Activated CD8-positive, alpha-beta T cell treated with anti-CD3 and anti-CD28 coated beads, Interleukin-2, amount 10 ng/mL, durations not matched to agents 7 days and 5 days (primary cell): Measurements from ENCODE around the gene ICA1. TPM values are rescaled to one million over a fixed set of nuclear protein-coding genes. Genes with fewer than 3 reads are reported as not detected.
"Not testable (repeated sequence)": the region's sequence is repeated elsewhere in the genome, so short reads cannot be mapped to it uniquely, and the experiment has no call there.

Experiments
- ATAC-seq: fragments of 150-1000 bp; cut with Tn5 transposase; one replicate; pipeline ENCODE4 v1.10.0; 2021; ENCODE audit warnings: moderate library complexity
- CTCF ChIA-PET: fragments of 350-600 bp; sonication (Branson Sonifier 250); formaldehyde crosslinking; loops from one replicate; lab custom pipeline; 2021; ENCODE audit warnings: antibody characterized with exemption; lab: Charles Lee
- POLR2A ChIA-PET: fragments of 350-600 bp; sonication (Branson Sonifier 250); formaldehyde crosslinking; loops from one replicate; lab custom pipeline; 2021; ENCODE audit warnings: antibody characterized with exemption; lab: Charles Lee
- DNase-seq: peaks from one replicate; pipeline ENCODE4 v3.0.0-alpha.2; 2020
- H3K27ac Mint-ChIP-seq: one replicate; pipeline ENCODE4 v1.8.0; 2021; ENCODE audit warnings: mild to moderate bottlenecking, mixed read lengths
- H3K27me3 Mint-ChIP-seq: one replicate; pipeline ENCODE4 v1.8.0; 2021; ENCODE audit warnings: low read depth, mixed read lengths
- H3K36me3 Mint-ChIP-seq: one replicate; pipeline ENCODE4 v1.8.0; 2021; ENCODE audit warnings: low read depth, mixed read lengths
- H3K4me1 Mint-ChIP-seq: one replicate; pipeline ENCODE4 v1.8.0; 2021; ENCODE audit warnings: low read depth, mixed read lengths
- H3K4me3 Mint-ChIP-seq: one replicate; pipeline ENCODE4 v1.8.0; 2021; ENCODE audit warnings: mild to moderate bottlenecking, mixed read lengths
- H3K9me3 Mint-ChIP-seq: one replicate; pipeline ENCODE4 v1.8.0; 2022; ENCODE audit warnings: mixed read lengths; ENCODE audit not compliant: insufficient read depth
- total RNA-seq, 2 experiments: library from RNA; stranded (reverse); gene quantifications; one replicate each; pipeline ENCODE4 v1.2.3, GENCODE V29; 2021

Gene ICA1
- total RNA-seq, 2 experiments from 2014 or later = 0.76 to 1.8 TPM

- no peak for ATAC-seq
- H3K36me3 Mint-ChIP-seq = peaks cover 12% of the 10 kb centered on the region
- DNase-seq = no peak
- H3K9me3 Mint-ChIP-seq = no peaks in the 10 kb centered on the region
- H3K27ac Mint-ChIP-seq = no peak overlapping the region
- CTCF ChIA-PET = no interaction called here
- POLR2A ChIA-PET = no interaction called here
- H3K4me1 Mint-ChIP-seq = no peaks in the 10 kb centered on the region
- no peaks in the 10 kb centered on the region for H3K27me3 Mint-ChIP-seq
- H3K4me3 Mint-ChIP-seq = no peak overlapping the region
These were observed 179.2 kb downstream of the ICA1 start for GRCh38 chr7:8082762-8083161.

DNA sequence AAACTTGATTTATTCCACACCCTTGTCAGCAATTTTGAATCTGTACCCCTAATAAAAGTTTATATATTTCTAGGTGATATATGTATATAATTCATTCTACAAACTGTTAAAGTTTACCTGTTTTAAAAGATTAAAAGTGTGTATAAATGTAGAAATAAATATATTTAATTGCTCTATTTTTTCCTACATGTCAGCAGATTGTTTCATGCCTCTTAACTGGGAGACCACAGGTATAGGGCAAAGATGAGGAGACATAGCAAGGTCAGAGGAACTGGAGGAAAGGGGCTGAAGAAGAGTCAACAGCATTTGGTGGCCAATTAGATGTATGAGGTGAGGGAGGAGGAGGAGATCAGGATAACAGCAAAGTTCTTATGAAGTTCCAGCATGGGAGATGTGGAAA lies 183.5 kb downstream of the ICA1 start:
- no peak overlapping the region for H3K27ac Mint-ChIP-seq
- ChIA-PET CTCF (no interaction called here), POLR2A (no interaction called here)
- H3K4me3 Mint-ChIP-seq = no peak overlapping the region
- no peaks in the 10 kb centered on the region for H3K9me3 Mint-ChIP-seq
- H3K27me3 Mint-ChIP-seq = no peaks in the 10 kb centered on the region
- no peaks in the 10 kb centered on the region for H3K4me1 Mint-ChIP-seq
- no peaks in the 10 kb centered on the region for H3K36me3 Mint-ChIP-seq
- DNase-seq = no peak
- no peak for ATAC-seq

GRCh38 chr7:8070451-8071180 lies 191.4 kb downstream of the ICA1 start:
- ChIA-PET CTCF (no interaction called here), POLR2A (no interaction called here)
- no peaks in the 10 kb centered on the region for H3K9me3 Mint-ChIP-seq
- ATAC-seq = no peak
- no peaks in the 10 kb centered on the region for H3K27me3 Mint-ChIP-seq
- H3K27ac Mint-ChIP-seq = no peak overlapping the region
- peaks cover 8% of the 10 kb centered on the region for H3K4me1 Mint-ChIP-seq
- peaks cover 23% of the 10 kb centered on the region for H3K36me3 Mint-ChIP-seq
- no peak for DNase-seq
- H3K4me3 Mint-ChIP-seq = no peak overlapping the region

- Mint-ChIP-seq H3K36me3 (peaks cover 32% of the 10 kb centered on the region), H3K4me3 (no peak overlapping the region), H3K27ac (no peak overlapping the region), H3K27me3 (no peaks in the 10 kb centered on the region), H3K9me3 (no peaks in the 10 kb centered on the region), H3K4me1 (peaks cover 8% of the 10 kb centered on the region)
- ChIA-PET CTCF (interaction anchor here (0.6 kb wide), 1 partner anchor 416 kb away, joined by 3 read pairs; no protein-coding TSS in a partner anchor), POLR2A (no interaction called here)
- no peak for ATAC-seq
- DNase-seq = no peak
These were observed 192.9 kb downstream of the ICA1 start for GRCh38 chr7:8068892-8069686.

DNA sequence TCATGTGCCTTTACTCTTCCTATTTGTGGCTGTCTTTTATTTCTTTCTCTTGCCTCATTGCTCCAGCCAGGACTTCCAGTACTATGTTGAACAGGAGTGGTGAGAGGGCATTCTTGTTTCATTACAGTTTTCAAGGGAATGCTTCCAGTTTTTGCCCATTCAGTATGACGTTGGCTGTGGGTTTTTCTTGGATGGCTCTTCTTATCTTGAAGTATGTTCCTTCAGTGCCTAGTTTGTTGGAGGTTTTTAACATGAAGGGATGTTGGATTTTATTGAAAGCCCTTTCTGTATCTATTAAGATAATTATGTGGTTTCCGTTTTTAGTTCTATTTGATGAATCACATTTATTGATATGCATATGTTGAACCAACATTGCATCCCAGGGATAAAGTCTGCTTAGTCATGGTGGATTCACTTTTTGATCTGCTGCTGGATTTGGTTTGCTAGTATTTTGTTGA lies 196.6 kb downstream of the ICA1 start:
- Mint-ChIP-seq H3K27me3 (no peaks in the 10 kb centered on the region), H3K9me3 (peaks cover 11% of the 10 kb centered on the region), H3K4me1 (peaks cover 11% of the 10 kb centered on the region), H3K36me3 (peaks cover 36% of the 10 kb centered on the region), H3K27ac (no peak overlapping the region), H3K4me3 (no peak overlapping the region)
- ChIA-PET CTCF (no interaction called here), POLR2A (no interaction called here)
- no peak for DNase-seq
- no peak for ATAC-seq

- Mint-ChIP-seq H3K4me1 (peaks cover 11% of the 10 kb centered on the region), H3K27me3 (no peaks in the 10 kb centered on the region), H3K4me3 (no peak overlapping the region), H3K27ac (no peak overlapping the region), H3K36me3 (peaks cover 42% of the 10 kb centered on the region), H3K9me3 (peaks cover 11% of the 10 kb centered on the region)
- ChIA-PET POLR2A (no interaction called here), CTCF (no interaction called here)
- DNase-seq = no peak
- ATAC-seq = no peak
These were observed 197.1 kb downstream of the ICA1 start for GRCh38 chr7:8064828-8065227.

GRCh38 chr7:8063706-8064297 lies 198.2 kb downstream of the ICA1 start:
- H3K4me3 Mint-ChIP-seq = no peak overlapping the region
- H3K36me3 Mint-ChIP-seq = peaks cover 42% of the 10 kb centered on the region
- CTCF ChIA-PET = interaction anchor here (0.6 kb wide), 1 partner anchor 28 kb away, joined by 3 read pairs; no protein-coding TSS in a partner anchor

GRCh38 chr7:8063300-8063699 lies 198.7 kb downstream of the ICA1 start:
- ATAC-seq, H3K4me3 Mint-ChIP-seq, H3K4me1 Mint-ChIP-seq, H3K27me3 Mint-ChIP-seq, H3K27ac Mint-ChIP-seq, DNase-seq, CTCF ChIA-PET: not testable (repeated sequence)
- POLR2A ChIA-PET = interaction anchor here (1.0 kb wide), 1 partner anchor 14 kb away, joined by 3 read pairs; no protein-coding TSS in a partner anchor
- peaks cover 11% of the 10 kb centered on the region for H3K9me3 Mint-ChIP-seq
- H3K36me3 Mint-ChIP-seq = peaks cover 42% of the 10 kb centered on the region

More at GRCh38 chr7:8063706-8064297, 198.2 kb downstream of the ICA1 start:
- Mint-ChIP-seq H3K27me3 (no peaks in the 10 kb centered on the region), H3K9me3 (peaks cover 11% of the 10 kb centered on the region), H3K4me1 (peaks cover 8% of the 10 kb centered on the region), H3K27ac (no peak overlapping the region)
- DNase-seq (no peak), ATAC-seq (no peak)
- POLR2A ChIA-PET = interaction anchor here (1.0 kb wide), 1 partner anchor 14 kb away, joined by 3 read pairs; no protein-coding TSS in a partner anchor

Other genes with a start within 250 kb of the ICA1 start
- gene NXPH1, start 171.4 kb upstream of the ICA1 start, total RNA-seq = not detected